C4-2B (cell line): ENCODE data around the gene KCTD18.

Experiments used
- ZFX ChIP-seq: fragments of 450-650 bp; IDR thresholded peaks from 2 replicates; pipeline ENCODE4 v1.6.1; 2017
- TF ChIP-seq, protein P1 (sequence below): fragments of 450-650 bp; conservative IDR thresholded peaks from 2 replicates; pipeline ENCODE4 v1.5.1; 2017; ENCODE audit warnings: mild to moderate bottlenecking

DNA sequence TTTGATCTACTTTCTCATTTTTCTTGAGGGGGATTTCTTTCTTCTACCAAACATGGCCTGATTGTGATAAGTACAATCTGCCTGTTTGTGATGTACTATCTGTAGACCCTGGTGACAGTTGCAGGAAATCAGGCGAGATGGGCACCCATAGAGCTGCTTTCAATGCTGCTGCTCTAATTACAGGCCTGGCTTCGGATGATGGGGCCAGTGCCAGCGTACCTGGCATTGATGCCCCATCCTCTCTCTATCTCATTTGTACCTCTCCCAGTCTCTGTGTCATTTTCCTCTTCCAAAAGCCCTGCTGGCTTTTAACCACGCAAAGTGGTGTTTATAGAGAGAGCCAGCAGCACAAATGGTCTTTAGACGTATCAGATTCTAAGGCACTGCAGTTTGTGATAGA lies 69.9 kb downstream of the KCTD18 start:
- TF ChIP-seq, protein P1, sequence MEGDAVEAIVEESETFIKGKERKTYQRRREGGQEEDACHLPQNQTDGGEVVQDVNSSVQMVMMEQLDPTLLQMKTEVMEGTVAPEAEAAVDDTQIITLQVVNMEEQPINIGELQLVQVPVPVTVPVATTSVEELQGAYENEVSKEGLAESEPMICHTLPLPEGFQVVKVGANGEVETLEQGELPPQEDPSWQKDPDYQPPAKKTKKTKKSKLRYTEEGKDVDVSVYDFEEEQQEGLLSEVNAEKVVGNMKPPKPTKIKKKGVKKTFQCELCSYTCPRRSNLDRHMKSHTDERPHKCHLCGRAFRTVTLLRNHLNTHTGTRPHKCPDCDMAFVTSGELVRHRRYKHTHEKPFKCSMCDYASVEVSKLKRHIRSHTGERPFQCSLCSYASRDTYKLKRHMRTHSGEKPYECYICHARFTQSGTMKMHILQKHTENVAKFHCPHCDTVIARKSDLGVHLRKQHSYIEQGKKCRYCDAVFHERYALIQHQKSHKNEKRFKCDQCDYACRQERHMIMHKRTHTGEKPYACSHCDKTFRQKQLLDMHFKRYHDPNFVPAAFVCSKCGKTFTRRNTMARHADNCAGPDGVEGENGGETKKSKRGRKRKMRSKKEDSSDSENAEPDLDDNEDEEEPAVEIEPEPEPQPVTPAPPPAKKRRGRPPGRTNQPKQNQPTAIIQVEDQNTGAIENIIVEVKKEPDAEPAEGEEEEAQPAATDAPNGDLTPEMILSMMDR, result no peak
- no peak for TF ChIP-seq ZFX
